ENCODE measurements around the gene SPX. TPM values are rescaled to one million over a fixed set of nuclear protein-coding genes. Genes with fewer than 3 reads are reported as not detected.

Gene SPX, protein sequence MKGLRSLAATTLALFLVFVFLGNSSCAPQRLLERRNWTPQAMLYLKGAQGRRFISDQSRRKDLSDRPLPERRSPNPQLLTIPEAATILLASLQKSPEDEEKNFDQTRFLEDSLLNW
- total RNA-seq: 19.8 TPM

- no peak for DNase-seq
Measured at GRCh38 chr12:21526053-21526452, at the start of gene SPX. Gene SPX, plus strand, starts transcription at chr12:21526296. Its CDS starts 177 bp downstream, at chr12:21526473.

DNA sequence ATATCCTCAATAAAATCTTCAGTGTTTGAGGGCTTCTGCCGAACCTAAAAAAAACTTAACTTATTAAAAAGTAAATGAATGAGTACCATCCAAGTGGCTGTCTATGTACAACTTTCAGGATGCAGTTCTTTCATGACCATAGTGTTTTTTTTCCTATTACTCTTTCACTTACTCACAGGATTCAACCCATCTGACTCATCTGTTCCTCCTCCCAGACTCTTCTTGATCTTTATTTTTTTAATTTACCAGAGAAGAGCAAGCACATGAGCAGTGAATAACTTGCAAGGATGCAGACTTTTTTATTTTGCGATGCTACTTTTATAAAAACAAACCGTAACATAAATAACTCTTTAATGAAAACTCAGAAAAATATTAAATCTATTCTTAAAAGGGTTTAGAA, 49.1 kb upstream of the SPX start:
- no peak for DNase-seq

- no peak for DNase-seq
Measured at GRCh38 chr12:21478756-21479455, 47.2 kb upstream of the SPX start.

GRCh38 chr12:21483531-21483930, 42.6 kb upstream of the SPX start:
- no peak for DNase-seq

GRCh38 chr12:21485998-21486397, 40.1 kb upstream of the SPX start:
- DNase-seq: no peak

DNA sequence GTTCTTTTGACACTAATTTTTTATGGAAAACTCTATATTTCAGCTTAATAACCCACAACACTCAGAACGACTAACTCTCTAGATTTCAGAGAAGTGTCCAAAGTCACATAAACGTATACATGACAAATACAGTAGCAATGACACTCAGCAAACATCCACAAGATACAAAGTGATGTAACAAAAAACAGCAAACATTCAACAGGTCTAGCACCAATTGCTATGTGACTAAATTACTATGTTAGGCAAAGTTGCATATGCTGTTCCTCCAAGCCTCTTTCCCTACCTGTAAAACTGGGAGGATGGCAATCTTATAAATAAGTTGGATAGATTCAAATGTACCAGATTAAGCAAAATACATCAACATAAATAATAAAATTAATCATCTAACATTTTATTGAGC, 26.3 kb upstream of the SPX start:
- no peak for DNase-seq

- no peak for DNase-seq
Measured at GRCh38 chr12:21500786-21501257, 25.3 kb upstream of the SPX start.

DNA sequence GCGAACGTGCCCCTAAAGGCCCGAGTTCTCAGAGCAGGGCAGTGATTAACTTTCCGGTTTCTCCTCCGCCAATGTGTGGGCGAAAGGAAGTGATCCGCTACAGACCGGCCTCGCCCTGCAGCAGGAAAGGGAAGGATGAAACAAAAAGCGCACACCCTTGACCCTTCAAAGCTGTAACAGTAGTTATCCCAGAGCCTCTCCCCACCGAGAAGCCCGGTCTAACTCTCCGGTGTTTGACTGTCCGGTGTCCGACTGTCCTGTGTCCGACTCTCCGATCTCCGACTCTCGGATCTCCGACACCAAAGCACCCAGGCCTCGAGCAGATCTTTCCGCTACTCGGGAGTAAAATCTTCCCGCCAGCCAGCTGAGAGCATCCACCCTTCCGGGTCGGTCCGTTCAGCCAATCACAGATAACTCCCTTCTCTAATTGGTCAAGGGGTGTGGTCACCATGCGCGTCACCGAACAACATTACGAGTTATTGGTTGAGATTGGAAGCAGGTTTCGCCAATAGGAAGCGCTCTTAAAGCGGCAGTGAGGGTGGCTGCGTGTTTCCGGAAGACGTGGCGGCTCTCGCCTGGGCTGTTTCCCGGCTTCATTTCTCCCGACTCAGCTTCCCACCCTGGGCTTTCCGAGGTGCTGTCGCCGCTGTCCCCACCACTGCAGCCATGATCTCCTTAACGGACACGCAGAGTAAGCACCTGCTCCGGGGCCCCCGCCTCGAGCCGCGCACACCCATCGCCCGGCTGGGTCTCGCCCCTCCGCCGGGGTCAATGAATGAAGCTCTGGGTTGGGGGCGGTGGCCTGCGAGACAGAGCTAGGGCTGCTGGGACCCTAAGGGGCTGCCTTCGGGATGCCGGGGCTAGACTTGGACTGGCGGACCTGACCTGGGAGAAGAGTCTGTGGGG, 24.6 kb upstream of the SPX start, which contains the start of the genes GOLT1B and RECQL:
TSS of gene GOLT1B (plus strand) at position 532 of the 906 bp plus-strand sequence. CDS start at position 667, 135 bp downstream.
TSS of gene RECQL (minus strand) at position 378 of the 906 bp plus-strand sequence. CDS start 2,065 bp downstream, outside the sequence.
- DNase-seq: peak; percentile 99

DNA sequence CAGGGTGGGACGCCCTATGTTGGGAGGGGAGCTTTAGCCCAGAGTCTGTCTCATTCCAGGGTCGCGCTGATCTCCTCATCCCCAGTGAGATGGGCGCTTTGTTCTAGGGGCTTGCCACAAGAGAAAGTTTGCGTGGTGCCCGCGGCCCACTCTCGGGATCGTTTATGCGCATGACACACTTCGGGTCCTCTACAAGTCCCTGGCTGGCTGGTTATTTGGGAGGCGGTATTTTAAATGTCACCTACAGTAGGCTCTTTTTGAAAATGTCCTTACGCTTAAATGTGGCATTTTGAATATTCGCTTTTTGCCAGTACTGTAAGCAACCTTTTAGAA, 24.0 kb upstream of the SPX start:
- peak; percentile 55 for DNase-seq

DNA sequence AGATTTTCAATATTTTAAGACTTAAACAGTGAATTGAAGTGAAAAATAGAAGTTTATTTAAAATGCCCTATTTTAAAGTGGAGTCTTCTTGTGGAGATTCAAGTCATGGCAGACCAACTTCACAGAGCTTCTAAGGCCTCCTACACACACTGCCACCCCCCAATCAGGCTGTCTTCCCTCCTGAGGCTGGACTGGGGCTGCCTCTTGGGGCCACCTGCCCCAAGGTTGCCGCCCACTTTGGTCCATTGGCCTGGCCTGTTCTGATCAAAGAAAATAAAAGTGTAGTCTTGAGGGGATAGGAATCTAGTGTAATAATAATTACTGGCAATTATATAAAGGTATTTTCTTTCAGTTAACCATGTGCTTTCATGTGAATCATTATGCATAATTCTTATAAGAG, 23.2 kb upstream of the SPX start:
- no peak for DNase-seq

DNA sequence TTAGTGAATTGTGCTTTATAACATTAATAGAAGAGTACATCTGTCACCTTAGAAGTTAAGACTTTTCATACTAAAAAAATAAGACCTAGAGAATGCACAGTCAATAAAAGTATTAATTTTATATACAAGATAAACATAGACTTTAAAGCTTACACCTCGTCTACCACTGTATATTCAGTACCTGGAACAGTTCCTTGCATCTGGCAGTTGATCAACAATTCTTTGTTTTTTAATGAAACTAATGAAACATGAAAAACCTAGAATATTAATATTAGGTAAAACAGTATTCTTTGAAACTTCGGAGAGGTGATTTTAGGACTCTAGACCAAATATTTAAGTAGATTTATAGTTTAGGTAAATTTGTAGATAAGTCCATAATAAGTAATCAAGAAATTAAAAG, 20.2 kb upstream of the SPX start:
- no peak for DNase-seq

GRCh38 chr12:21507849-21508248, 18.2 kb upstream of the SPX start:
- no peak for DNase-seq

- DNase-seq: no peak
Measured at GRCh38 chr12:21509768-21510167, 16.3 kb upstream of the SPX start.

GRCh38 chr12:21516281-21516680, 9.8 kb upstream of the SPX start:
- no peak for DNase-seq

- no peak for DNase-seq
Measured at GRCh38 chr12:21518451-21518850, 7.6 kb upstream of the SPX start.

DNA sequence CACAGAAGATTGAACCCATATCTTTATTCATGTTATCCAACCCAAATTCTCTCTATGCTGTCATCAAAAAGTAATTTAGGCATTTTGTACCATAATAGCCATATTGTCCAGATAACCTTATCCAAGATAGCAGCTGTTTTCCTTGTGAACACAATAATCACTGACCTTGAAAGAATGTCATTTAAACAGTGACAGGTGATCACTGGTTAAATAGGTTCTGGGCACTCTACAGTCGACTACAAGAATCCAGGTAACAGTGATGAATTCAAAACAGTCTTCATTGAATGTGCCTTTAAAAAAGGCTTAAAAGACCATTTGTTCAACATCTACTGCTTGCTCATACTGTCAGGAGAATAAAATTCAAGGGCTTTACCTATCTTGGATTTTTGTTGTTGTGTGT, 4.6 kb upstream of the SPX start:
- no peak for DNase-seq

- DNase-seq: no peak
Measured at GRCh38 chr12:21523148-21523547, 2.9 kb upstream of the SPX start.

- DNase-seq: no peak
Measured at GRCh38 chr12:21526721-21527345, 737 bp downstream of the SPX start.

DNA sequence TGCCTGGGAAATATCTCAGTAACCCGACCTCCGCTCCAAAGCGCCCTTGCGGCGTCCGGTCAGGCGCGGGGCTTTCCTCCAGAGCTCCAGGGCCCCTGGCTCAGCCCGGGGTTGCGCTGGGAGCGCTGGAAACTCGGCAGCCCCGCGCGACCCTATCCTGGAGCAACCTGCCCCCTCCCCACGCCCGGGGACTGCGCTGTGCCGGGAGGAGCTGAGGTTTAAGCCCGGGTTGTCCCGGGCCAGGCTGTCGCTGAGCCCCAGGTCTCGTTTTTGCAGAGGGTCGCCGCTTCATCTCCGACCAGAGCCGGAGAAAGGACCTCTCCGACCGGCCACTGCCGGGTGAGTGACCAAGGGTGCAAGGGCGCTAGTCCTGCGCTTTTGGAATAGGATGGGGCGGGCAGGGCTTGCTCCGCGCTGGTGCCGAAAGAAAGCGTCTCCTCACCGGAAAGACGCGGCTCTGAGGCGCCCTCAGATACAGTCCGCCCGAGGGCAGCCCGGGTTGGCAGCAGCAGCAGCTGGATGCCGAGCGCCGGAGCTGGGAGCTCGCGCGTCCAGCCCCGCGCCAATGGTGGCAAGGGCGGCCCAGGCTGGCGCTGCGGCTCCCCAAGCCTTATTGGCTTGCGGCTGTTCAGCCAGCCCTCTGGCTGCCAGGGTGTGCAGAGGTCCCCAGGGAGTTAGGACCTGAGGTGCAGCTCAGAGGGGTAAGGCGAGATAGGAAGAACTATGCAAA, 1.5 kb downstream of the SPX start:
- DNase-seq: peak; percentile 78

- peak; percentile 53 for DNase-seq
Measured at GRCh38 chr12:21528953-21529352, 2.9 kb downstream of the SPX start.

GRCh38 chr12:21529456-21529855, 3.4 kb downstream of the SPX start:
- DNase-seq: no peak

All from tongue (tissue), 2 donors.